ENCODE measurements around the gene DPM2.

Gene DPM2

GRCh38 chr9:127961155-127961490, 23.5 kb upstream of the DPM2 start:
- H3K9me3 ChIP-seq (ENCODE audit: low read length) = no peaks in the 10 kb centered on the region
- H3K27me3 ChIP-seq (ENCODE audit: control insufficient read depth in 1 of 2, insufficient read depth in 2 of 2, low read length in 2 of 2) = no peaks in the 10 kb centered on the region
- peak overlapping the region; percentile 94 for H3K27ac ChIP-seq (ENCODE audit: low read depth, low read length)
- no peak overlapping the region for H3K9ac ChIP-seq (ENCODE audit: low read length)
- peaks cover 63% of the 10 kb centered on the region for H3K4me1 ChIP-seq (ENCODE audit: insufficient read depth, low read length)
- no peak overlapping the region for H3K4me3 ChIP-seq (ENCODE audit: low read depth in 1 of 2, low read length in 2 of 2)
- no peaks in the 10 kb centered on the region for H3K36me3 ChIP-seq (ENCODE audit: insufficient read depth, low read length)

GRCh38 chr9:127960410-127961154, 22.9 kb upstream of the DPM2 start:
- H3K27ac ChIP-seq (ENCODE audit: low read depth, low read length) = peak overlapping the region; percentile 94
- H3K9me3 ChIP-seq (ENCODE audit: low read length) = no peaks in the 10 kb centered on the region
- peak overlapping the region; percentile 14 for H3K9ac ChIP-seq (ENCODE audit: low read length)
- H3K27me3 ChIP-seq (ENCODE audit: control insufficient read depth in 1 of 2, insufficient read depth in 2 of 2, low read length in 2 of 2) = no peaks in the 10 kb centered on the region
- H3K4me3 ChIP-seq (ENCODE audit: low read depth in 1 of 2, low read length in 2 of 2) = no peak overlapping the region
- no peaks in the 10 kb centered on the region for H3K36me3 ChIP-seq (ENCODE audit: insufficient read depth, low read length)
- peaks cover 63% of the 10 kb centered on the region for H3K4me1 ChIP-seq (ENCODE audit: insufficient read depth, low read length)

- Histone ChIP-seq H3K36me3 (ENCODE audit: insufficient read depth, low read length) (no peaks in the 10 kb centered on the region), H3K9ac (ENCODE audit: low read length) (peak overlapping the region; percentile 14), H3K4me1 (ENCODE audit: insufficient read depth, low read length) (peaks cover 64% of the 10 kb centered on the region), H3K27ac (ENCODE audit: low read depth, low read length) (no peak overlapping the region), H3K9me3 (ENCODE audit: low read length) (no peaks in the 10 kb centered on the region), H3K27me3 (ENCODE audit: control insufficient read depth in 1 of 2, insufficient read depth in 2 of 2, low read length in 2 of 2) (no peaks in the 10 kb centered on the region), H3K4me3 (ENCODE audit: low read depth in 1 of 2, low read length in 2 of 2) (no peak overlapping the region)
These were observed 22.3 kb upstream of the DPM2 start for GRCh38 chr9:127959841-127960409.

GRCh38 chr9:127959398-127959797, 21.7 kb upstream of the DPM2 start:
- H3K27me3 ChIP-seq (ENCODE audit: control insufficient read depth in 1 of 2, insufficient read depth in 2 of 2, low read length in 2 of 2) = no peaks in the 10 kb centered on the region
- H3K9me3 ChIP-seq (ENCODE audit: low read length) = no peaks in the 10 kb centered on the region
- H3K27ac ChIP-seq (ENCODE audit: low read depth, low read length) = no peak overlapping the region
- no peak overlapping the region for H3K4me3 ChIP-seq (ENCODE audit: low read depth in 1 of 2, low read length in 2 of 2)
- no peaks in the 10 kb centered on the region for H3K36me3 ChIP-seq (ENCODE audit: insufficient read depth, low read length)
- H3K9ac ChIP-seq (ENCODE audit: low read length) = no peak overlapping the region
- H3K4me1 ChIP-seq (ENCODE audit: insufficient read depth, low read length) = peaks cover 64% of the 10 kb centered on the region

- H3K36me3 ChIP-seq (ENCODE audit: insufficient read depth, low read length) = no peaks in the 10 kb centered on the region
- H3K9me3 ChIP-seq (ENCODE audit: low read length) = no peaks in the 10 kb centered on the region
- no peak overlapping the region for H3K27ac ChIP-seq (ENCODE audit: low read depth, low read length)
- H3K4me1 ChIP-seq (ENCODE audit: insufficient read depth, low read length) = peaks cover 64% of the 10 kb centered on the region
- H3K4me3 ChIP-seq (ENCODE audit: low read depth in 1 of 2, low read length in 2 of 2) = no peak overlapping the region
- H3K9ac ChIP-seq (ENCODE audit: low read length) = no peak overlapping the region
- no peaks in the 10 kb centered on the region for H3K27me3 ChIP-seq (ENCODE audit: control insufficient read depth in 1 of 2, insufficient read depth in 2 of 2, low read length in 2 of 2)
These were observed 21.1 kb upstream of the DPM2 start for GRCh38 chr9:127958728-127959127.

- H3K4me1 ChIP-seq (ENCODE audit: insufficient read depth, low read length) = peaks cover 51% of the 10 kb centered on the region
- H3K9me3 ChIP-seq (ENCODE audit: low read length) = no peaks in the 10 kb centered on the region
- peak overlapping the region in 1 of 2 donors; percentile 10 for H3K4me3 ChIP-seq (ENCODE audit: low read depth in 1 of 2, low read length in 2 of 2)
- no peaks in the 10 kb centered on the region for H3K27me3 ChIP-seq (ENCODE audit: control insufficient read depth in 1 of 2, insufficient read depth in 2 of 2, low read length in 2 of 2)
- peak overlapping the region; percentile 1 for H3K9ac ChIP-seq (ENCODE audit: low read length)
- H3K36me3 ChIP-seq (ENCODE audit: insufficient read depth, low read length) = no peaks in the 10 kb centered on the region
- peak overlapping the region; percentile 28 for H3K27ac ChIP-seq (ENCODE audit: low read depth, low read length)
These were observed 17.8 kb upstream of the DPM2 start for GRCh38 chr9:127955294-127956015.

GRCh38 chr9:127954831-127955293, 17.2 kb upstream of the DPM2 start:
- Histone ChIP-seq H3K9me3 (ENCODE audit: low read length) (no peaks in the 10 kb centered on the region), H3K36me3 (ENCODE audit: insufficient read depth, low read length) (no peaks in the 10 kb centered on the region), H3K4me1 (ENCODE audit: insufficient read depth, low read length) (peaks cover 51% of the 10 kb centered on the region), H3K27ac (ENCODE audit: low read depth, low read length) (peak overlapping the region; percentile 28), H3K9ac (ENCODE audit: low read length) (peak overlapping the region; percentile 1), H3K4me3 (ENCODE audit: low read depth in 1 of 2, low read length in 2 of 2) (peak overlapping the region in 1 of 2 donors; percentile 10), H3K27me3 (ENCODE audit: control insufficient read depth in 1 of 2, insufficient read depth in 2 of 2, low read length in 2 of 2) (no peaks in the 10 kb centered on the region)

GRCh38 chr9:127953768-127954505, 16.3 kb upstream of the DPM2 start:
- H3K36me3 ChIP-seq (ENCODE audit: insufficient read depth, low read length) = no peaks in the 10 kb centered on the region
- no peaks in the 10 kb centered on the region for H3K27me3 ChIP-seq (ENCODE audit: control insufficient read depth in 1 of 2, insufficient read depth in 2 of 2, low read length in 2 of 2)
- peaks cover 54% of the 10 kb centered on the region for H3K4me1 ChIP-seq (ENCODE audit: insufficient read depth, low read length)
- H3K27ac ChIP-seq (ENCODE audit: low read depth, low read length) = peak overlapping the region; percentile 28
- H3K9ac ChIP-seq (ENCODE audit: low read length) = no peak overlapping the region
- H3K4me3 ChIP-seq (ENCODE audit: low read depth in 1 of 2, low read length in 2 of 2) = no peak overlapping the region
- H3K9me3 ChIP-seq (ENCODE audit: low read length) = no peaks in the 10 kb centered on the region

GRCh38 chr9:127953154-127953553, 15.5 kb upstream of the DPM2 start:
- H3K9ac ChIP-seq (ENCODE audit: low read length) = no peak overlapping the region
- peaks cover 54% of the 10 kb centered on the region for H3K4me1 ChIP-seq (ENCODE audit: insufficient read depth, low read length)
- no peaks in the 10 kb centered on the region for H3K9me3 ChIP-seq (ENCODE audit: low read length)

GRCh38 chr9:127950513-127951289, 13.0 kb upstream of the DPM2 start:
- H3K27ac ChIP-seq (ENCODE audit: low read depth, low read length) = peak overlapping the region; percentile 9
- no peaks in the 10 kb centered on the region for H3K36me3 ChIP-seq (ENCODE audit: insufficient read depth, low read length)
- H3K9me3 ChIP-seq (ENCODE audit: low read length) = no peaks in the 10 kb centered on the region
- no peak overlapping the region for H3K9ac ChIP-seq (ENCODE audit: low read length)
- H3K27me3 ChIP-seq (ENCODE audit: control insufficient read depth in 1 of 2, insufficient read depth in 2 of 2, low read length in 2 of 2) = no peaks in the 10 kb centered on the region
- H3K4me3 ChIP-seq (ENCODE audit: low read depth in 1 of 2, low read length in 2 of 2) = no peak overlapping the region
- H3K4me1 ChIP-seq (ENCODE audit: insufficient read depth, low read length) = peaks cover 52% of the 10 kb centered on the region

More at GRCh38 chr9:127953154-127953553, 15.5 kb upstream of the DPM2 start:
- Histone ChIP-seq H3K36me3 (ENCODE audit: insufficient read depth, low read length) (no peaks in the 10 kb centered on the region), H3K4me3 (ENCODE audit: low read depth in 1 of 2, low read length in 2 of 2) (no peak overlapping the region), H3K27ac (ENCODE audit: low read depth, low read length) (no peak overlapping the region), H3K27me3 (ENCODE audit: control insufficient read depth in 1 of 2, insufficient read depth in 2 of 2, low read length in 2 of 2) (no peaks in the 10 kb centered on the region)
